AG09319 (cell line): ENCODE data around the gene ZNF730.

Source experiments
- DNase-seq: peaks from one replicate; pipeline ENCODE4 v3.0.0-alpha.2; 2010; ENCODE audit warnings: low read depth; ENCODE audit errors: extremely low read depth
- TF ChIP-seq, protein P1 (sequence below): IDR thresholded peaks from 2 replicates; pipeline ENCODE4 v1.5.1; 2011; ENCODE audit warnings: low read depth, mild to moderate bottlenecking, inconsistent platforms, low read length, moderate library complexity

The ZNF730 gene

DNA sequence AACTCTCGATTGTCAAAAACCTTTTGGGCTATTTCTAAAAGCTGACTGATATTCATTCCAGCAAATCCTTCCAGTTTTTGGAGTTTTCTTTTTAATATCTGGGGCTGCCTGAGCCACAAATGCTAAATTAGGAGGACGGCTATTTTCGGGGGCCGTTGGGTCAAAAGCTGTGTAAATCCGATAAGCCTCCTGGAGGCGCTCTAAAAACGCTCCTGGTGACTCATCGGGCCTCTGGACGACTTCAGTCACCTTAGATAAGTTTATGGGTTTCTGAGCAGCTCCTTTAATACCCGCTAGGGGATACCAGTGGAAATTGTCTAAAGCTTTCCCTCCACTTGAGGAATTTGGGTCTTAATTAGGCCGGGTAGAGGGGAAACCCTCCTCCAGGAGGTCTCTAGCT, 66.4 kb downstream of the ZNF730 start:
- no peak for DNase-seq
- TF ChIP-seq, protein P1, sequence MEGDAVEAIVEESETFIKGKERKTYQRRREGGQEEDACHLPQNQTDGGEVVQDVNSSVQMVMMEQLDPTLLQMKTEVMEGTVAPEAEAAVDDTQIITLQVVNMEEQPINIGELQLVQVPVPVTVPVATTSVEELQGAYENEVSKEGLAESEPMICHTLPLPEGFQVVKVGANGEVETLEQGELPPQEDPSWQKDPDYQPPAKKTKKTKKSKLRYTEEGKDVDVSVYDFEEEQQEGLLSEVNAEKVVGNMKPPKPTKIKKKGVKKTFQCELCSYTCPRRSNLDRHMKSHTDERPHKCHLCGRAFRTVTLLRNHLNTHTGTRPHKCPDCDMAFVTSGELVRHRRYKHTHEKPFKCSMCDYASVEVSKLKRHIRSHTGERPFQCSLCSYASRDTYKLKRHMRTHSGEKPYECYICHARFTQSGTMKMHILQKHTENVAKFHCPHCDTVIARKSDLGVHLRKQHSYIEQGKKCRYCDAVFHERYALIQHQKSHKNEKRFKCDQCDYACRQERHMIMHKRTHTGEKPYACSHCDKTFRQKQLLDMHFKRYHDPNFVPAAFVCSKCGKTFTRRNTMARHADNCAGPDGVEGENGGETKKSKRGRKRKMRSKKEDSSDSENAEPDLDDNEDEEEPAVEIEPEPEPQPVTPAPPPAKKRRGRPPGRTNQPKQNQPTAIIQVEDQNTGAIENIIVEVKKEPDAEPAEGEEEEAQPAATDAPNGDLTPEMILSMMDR, result no peak

DNA sequence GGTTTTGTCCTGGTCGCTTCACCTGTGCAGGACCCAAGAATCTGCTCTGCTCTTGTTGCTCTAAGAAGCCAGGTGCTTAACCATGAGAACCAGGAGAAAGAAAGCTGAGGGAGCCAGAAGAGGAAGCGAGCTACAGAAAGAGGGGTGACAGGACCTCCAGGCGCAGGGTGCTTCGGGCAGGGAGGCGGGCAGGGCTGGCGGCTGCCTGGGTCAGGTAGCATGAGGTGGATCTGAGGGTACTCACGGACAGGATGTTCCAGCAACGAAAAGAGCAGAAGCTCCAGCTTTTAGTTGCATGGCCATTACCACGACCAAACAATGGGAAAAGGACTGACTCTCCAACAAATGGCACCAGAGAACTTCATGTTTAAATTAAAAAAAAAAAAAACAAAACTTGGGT, 73.5 kb downstream of the ZNF730 start:
- no peak for DNase-seq
- TF ChIP-seq, protein P1, result no peak
